ENCODE measurements around the gene CBX6.

Gene CBX6

DNA sequence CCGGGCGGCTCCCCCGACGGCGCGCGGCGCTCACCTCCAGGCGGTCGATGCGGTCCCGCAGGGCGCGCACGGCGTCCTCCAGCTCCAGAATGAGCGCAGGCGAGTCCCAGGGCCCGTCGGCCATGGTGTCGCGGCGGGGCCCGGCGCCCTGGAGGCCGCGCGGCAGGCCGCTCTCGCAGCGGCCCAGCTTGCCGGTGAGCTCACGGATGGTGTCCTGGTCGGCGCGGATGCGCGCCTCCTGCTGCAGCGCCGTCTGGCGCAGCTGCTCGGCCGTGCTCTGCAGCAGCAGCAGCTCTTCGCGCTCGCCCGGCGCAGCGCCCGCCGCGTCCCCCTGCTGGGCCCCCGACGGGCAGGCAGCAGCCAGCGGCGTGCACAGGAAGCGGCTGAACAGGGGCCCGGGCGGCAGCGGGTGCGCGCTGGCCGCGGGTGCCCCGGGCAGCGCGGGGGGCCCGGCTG is 28.8 kb downstream of the CBX6 start:
- Mint-ChIP-seq H3K9me3 (no peaks in the 10 kb centered on the region), H3K36me3 (ENCODE audit: low read depth) (no peaks in the 10 kb centered on the region), H3K4me3 (no peak overlapping the region), H3K27ac (no peak overlapping the region), H3K27me3 (peaks cover 42% of the 10 kb centered on the region), H3K4me1 (peaks cover 13% of the 10 kb centered on the region)
- DNase-seq (peak; percentile 52), ATAC-seq (peak; percentile 90)

DNA sequence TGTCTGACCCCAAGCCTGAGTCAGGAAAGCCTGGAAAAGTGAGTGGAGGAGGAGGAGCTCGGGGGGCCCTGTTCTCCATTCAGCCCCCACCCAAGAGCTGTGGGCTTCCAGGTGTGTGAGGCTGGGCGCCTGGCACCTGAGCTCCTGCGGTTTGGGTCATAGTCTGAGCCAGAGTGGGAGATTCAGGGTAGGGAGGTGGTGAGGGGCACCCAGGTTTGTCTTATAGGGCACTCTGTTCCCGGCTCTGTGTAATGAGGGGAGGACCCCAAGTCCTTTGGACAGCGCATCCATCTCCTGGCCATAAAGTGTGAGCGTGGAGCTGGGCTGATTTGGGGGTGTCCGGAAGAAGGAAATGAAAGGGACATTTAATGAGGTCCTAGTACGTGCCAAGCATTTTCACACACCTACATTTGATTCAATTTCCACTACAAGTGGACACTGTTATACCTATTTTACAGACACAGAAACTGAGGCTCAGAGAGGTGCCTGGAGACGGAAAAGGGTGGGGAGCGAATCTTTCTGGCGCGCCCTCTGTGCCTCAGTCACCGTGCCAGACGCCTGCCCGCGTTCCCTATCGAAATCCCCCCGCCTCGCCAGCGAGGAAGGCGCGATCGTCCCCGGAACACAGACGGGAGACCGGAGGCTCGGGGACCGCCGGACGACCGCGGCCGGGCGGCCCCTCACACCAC is 29.4 kb downstream of the CBX6 start:
- H3K27me3 Mint-ChIP-seq: peaks cover 40% of the 10 kb centered on the region
- ATAC-seq: no peak
- H3K27ac Mint-ChIP-seq: no peak overlapping the region
- no peak for DNase-seq
- H3K9me3 Mint-ChIP-seq: no peaks in the 10 kb centered on the region
- H3K36me3 Mint-ChIP-seq (ENCODE audit: low read depth): no peaks in the 10 kb centered on the region
- peak overlapping the region; percentile 72 for H3K4me3 Mint-ChIP-seq
- peaks cover 13% of the 10 kb centered on the region for H3K4me1 Mint-ChIP-seq

DNA sequence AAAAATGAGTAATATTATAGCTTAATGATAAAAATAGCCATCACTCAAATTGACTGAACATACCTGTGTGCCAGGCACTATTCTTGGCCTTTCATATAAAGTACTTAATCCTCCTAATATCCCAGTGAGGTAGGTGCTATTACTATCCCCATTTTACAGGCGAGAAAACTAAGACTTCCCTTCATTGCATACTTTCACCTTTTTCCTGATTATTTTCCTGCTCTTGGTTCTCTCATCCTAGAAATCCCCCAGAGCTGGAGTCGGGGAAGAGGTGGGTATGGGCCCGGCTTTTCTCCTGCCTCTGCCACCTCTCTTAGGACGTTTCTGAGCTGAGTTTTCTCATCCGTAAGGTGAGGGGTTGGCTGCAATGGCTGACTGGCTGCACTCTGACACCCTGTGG is 30.4 kb downstream of the CBX6 start:
- Mint-ChIP-seq H3K9me3 (no peaks in the 10 kb centered on the region), H3K4me1 (peaks cover 13% of the 10 kb centered on the region), H3K4me3 (no peak overlapping the region), H3K27me3 (peaks cover 36% of the 10 kb centered on the region), H3K36me3 (ENCODE audit: low read depth) (no peaks in the 10 kb centered on the region), H3K27ac (no peak overlapping the region)
- ATAC-seq (no peak), DNase-seq (no peak)

DNA sequence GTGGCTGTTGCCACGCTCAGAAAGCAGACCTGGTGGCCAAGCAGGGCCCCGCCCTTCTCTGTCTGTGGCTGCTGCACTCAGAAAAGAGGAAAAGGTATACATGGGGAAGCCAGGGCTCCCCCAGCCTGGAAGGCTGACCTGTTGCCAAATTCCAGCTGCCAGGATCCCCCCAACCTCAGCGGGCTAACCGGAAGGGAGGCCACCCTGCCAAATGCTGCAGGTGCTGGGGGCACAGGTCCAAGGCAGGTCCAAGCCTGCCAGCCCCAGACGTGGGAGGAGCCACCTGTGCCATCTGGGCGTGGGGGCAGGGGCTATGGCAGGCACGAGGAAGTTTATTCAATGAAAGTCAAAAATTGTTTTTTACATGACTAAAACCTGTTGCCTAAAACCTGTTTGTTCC is 30.8 kb downstream of the CBX6 start:
- Mint-ChIP-seq H3K36me3 (ENCODE audit: low read depth) (no peaks in the 10 kb centered on the region), H3K27me3 (peaks cover 36% of the 10 kb centered on the region), H3K27ac (no peak overlapping the region), H3K4me1 (peaks cover 13% of the 10 kb centered on the region), H3K9me3 (no peaks in the 10 kb centered on the region), H3K4me3 (no peak overlapping the region)
- no peak for DNase-seq
- no peak for ATAC-seq

DNA sequence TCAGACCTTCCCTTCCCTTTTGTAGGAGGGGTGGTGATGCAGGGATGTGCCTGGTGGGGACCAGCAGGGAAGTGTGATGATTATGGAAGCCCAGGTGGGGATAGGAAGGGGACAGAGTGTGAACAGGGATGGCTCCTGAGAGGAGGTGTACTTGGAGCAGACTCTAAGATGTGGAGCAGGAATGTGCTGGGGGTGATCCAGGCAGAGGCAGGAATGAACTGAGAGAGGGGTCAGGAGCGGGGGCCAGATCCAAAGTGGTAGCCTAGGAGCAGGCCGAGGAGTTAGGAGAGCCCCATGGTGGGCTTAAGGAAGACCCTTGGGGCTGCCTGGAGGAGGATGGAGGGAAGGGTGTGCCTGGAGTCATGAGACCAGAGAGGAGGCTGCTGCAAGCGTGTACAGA is 31.9 kb downstream of the CBX6 start:
- Mint-ChIP-seq H3K4me1 (peaks cover 13% of the 10 kb centered on the region), H3K4me3 (no peak overlapping the region), H3K9me3 (no peaks in the 10 kb centered on the region), H3K27me3 (peaks cover 29% of the 10 kb centered on the region), H3K36me3 (ENCODE audit: low read depth) (no peaks in the 10 kb centered on the region), H3K27ac (no peak overlapping the region)
- ATAC-seq (no peak), DNase-seq (no peak)

DNA sequence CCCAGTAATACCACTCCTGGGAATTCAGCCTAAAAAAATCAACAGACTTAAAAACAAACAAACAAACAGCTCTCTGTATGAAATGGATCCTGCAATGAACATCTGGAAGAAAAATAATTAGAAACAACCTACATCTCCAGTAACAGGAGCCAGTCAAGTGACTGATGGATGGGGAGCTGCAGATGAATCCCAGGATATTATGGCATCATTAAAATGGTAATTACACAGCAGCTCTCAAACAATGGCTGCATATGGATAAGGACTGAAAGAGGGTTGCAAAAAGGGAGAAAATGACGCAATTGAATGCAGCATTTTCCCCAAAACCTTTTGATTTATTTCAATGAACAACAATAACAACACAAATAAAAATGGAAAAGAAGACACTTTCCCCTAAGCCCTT is 32.3 kb downstream of the CBX6 start:
- no peaks in the 10 kb centered on the region for H3K9me3 Mint-ChIP-seq
- peaks cover 13% of the 10 kb centered on the region for H3K4me1 Mint-ChIP-seq
- no peak overlapping the region for H3K4me3 Mint-ChIP-seq
- ATAC-seq (no peak), DNase-seq (no peak)
- no peaks in the 10 kb centered on the region for H3K36me3 Mint-ChIP-seq (ENCODE audit: low read depth)
- no peak overlapping the region for H3K27ac Mint-ChIP-seq
- H3K27me3 Mint-ChIP-seq: peaks cover 26% of the 10 kb centered on the region

DNA sequence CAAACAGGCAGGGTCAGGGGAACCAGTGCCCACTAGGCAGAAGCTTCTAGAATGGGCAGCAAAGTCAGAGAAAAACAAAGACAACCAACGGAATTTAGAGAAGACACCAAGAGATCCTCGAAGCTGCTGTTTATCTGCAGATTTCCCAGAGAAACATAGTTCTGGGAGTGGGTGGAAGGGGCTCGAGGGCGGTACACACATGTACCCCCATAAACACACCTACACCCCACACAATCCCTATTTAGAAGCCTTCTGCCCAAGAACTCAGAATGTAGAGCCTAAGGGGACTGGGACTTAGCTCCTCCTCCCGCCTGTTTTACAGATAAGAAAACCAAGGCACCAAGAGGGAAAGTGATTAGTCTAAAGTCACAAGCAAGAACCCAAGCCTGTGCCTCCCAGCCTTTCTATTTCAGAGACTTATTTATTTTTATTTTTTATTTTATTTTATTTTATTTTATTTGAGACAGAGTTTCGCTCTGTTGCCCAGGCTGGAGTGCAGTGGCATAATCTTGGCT is 34.5 kb downstream of the CBX6 start:
- DNase-seq: no peak
- Mint-ChIP-seq H3K4me1 (peaks cover 3% of the 10 kb centered on the region), H3K27me3 (peaks cover 17% of the 10 kb centered on the region), H3K4me3 (no peak overlapping the region), H3K9me3 (no peaks in the 10 kb centered on the region), H3K36me3 (ENCODE audit: low read depth) (no peaks in the 10 kb centered on the region), H3K27ac (no peak overlapping the region)
- no peak for ATAC-seq

DNA sequence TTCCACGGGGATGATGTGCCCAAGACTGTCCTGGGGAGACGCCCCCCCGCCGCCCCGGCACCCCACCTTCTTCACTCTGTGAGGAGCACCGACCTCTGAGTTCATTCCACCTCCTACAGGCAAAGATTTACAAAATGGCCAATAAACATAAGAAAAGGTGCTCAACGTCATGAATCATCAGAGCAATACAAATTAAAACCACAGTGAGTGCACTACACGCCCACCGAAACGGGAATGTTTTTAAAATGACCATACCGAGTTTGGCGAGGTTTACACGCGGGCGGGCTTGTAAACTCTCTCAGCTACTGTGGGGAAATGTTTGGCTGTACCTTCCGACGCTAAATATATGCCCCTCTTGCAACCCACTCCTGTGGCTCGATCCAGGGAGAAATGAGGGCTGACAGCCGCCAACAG is 36.1 kb downstream of the CBX6 start:
- DNase-seq: no peak

DNA sequence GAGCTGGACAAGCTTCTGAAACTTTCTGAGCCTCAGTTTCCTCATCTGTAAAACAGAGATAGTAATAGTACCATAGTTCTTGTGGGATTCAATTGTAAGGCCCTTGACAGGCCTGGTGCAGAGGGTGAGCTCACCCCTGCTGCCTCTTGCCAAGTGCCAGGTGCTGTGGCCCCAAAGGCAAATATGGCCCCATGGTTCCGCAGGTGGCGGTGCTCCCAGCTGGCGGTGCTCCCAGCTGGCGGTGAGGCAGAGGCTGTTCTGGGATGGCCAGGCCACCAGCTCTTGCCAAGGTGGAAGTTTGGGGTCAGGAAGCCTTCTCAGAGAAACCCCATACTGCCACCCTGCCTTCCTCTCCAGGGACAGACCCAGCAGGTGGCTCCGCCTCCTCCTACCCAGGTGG is 37.0 kb downstream of the CBX6 start:
- DNase-seq: no peak
- no peaks in the 10 kb centered on the region for H3K36me3 Mint-ChIP-seq (ENCODE audit: low read depth)
- no peaks in the 10 kb centered on the region for H3K9me3 Mint-ChIP-seq
- no peak overlapping the region for H3K27ac Mint-ChIP-seq
- no peak for ATAC-seq
- no peaks in the 10 kb centered on the region for H3K4me1 Mint-ChIP-seq
- H3K4me3 Mint-ChIP-seq: no peak overlapping the region
- H3K27me3 Mint-ChIP-seq: peaks cover 2% of the 10 kb centered on the region

More for the DNA sequence above, 36.1 kb downstream of the CBX6 start:
- Mint-ChIP-seq H3K9me3 (no peaks in the 10 kb centered on the region), H3K27me3 (peaks cover 11% of the 10 kb centered on the region), H3K36me3 (ENCODE audit: low read depth) (no peaks in the 10 kb centered on the region), H3K4me1 (no peaks in the 10 kb centered on the region), H3K4me3 (no peak overlapping the region), H3K27ac (no peak overlapping the region)
- ATAC-seq: no peak

DNA sequence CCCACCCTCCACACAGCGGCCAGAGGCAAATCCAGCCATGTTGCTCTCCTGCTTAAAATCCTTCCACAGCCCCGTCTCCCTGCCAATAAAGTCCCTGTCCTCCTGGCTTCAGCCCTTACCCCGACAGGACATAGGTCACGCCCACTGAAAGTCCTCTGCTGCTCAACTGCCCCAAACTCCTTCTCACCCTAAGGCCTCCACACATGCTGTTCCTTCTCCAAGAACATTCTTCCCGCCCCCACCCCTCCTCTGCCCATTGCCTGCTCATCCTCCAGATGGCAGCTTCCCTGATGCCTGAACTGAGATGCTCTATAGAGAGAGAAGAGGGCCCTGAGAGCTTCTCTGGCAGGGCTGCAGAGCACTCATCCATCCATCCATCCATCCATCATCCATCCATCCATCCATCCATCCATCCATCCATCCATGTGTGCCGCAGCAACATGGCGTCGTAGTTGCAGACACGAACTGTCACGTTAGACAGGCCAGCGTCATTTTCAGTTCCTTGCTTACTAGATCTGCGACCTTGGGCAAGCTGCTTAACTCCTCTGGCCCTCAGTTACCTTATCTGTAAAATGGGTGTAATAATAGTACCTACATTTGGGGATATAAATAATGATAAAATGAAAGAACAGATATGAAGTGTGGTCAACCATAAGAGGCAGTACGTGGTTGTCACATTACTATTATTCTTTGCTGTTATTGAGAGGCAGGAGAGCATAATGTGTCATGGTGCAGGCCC is 37.6 kb downstream of the CBX6 start:
- H3K27ac Mint-ChIP-seq: no peak overlapping the region
- H3K4me3 Mint-ChIP-seq: no peak overlapping the region
- no peaks in the 10 kb centered on the region for H3K36me3 Mint-ChIP-seq (ENCODE audit: low read depth)

DNA sequence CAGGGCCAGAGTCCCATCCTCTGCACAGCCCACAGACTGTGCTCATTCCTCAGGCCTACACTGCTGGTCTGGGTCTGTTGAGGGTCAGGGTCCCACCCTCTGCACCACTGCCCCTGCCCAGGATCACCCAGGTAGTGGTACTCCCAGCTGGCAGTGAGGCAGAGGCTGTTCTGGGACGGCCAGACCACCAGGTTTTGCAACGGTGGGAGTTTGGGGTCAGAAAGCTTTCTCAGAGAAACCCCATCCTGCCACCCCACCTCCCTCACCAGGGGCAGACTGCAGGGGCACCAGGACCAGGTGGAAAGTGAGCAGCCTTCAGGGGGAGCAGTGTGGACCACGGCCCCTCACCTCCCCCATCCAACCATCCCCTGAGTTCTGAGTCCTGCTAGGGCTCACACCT is 39.0 kb downstream of the CBX6 start:
- Mint-ChIP-seq H3K9me3 (no peaks in the 10 kb centered on the region), H3K27ac (no peak overlapping the region), H3K4me1 (no peaks in the 10 kb centered on the region), H3K36me3 (ENCODE audit: low read depth) (no peaks in the 10 kb centered on the region), H3K27me3 (no peaks in the 10 kb centered on the region), H3K4me3 (no peak overlapping the region)
- no peak for DNase-seq
- no peak for ATAC-seq

More for the DNA sequence above, 37.6 kb downstream of the CBX6 start:
- DNase-seq (no peak), ATAC-seq (no peak)
- Mint-ChIP-seq H3K27me3 (no peaks in the 10 kb centered on the region), H3K4me1 (no peaks in the 10 kb centered on the region), H3K9me3 (no peaks in the 10 kb centered on the region)

DNA sequence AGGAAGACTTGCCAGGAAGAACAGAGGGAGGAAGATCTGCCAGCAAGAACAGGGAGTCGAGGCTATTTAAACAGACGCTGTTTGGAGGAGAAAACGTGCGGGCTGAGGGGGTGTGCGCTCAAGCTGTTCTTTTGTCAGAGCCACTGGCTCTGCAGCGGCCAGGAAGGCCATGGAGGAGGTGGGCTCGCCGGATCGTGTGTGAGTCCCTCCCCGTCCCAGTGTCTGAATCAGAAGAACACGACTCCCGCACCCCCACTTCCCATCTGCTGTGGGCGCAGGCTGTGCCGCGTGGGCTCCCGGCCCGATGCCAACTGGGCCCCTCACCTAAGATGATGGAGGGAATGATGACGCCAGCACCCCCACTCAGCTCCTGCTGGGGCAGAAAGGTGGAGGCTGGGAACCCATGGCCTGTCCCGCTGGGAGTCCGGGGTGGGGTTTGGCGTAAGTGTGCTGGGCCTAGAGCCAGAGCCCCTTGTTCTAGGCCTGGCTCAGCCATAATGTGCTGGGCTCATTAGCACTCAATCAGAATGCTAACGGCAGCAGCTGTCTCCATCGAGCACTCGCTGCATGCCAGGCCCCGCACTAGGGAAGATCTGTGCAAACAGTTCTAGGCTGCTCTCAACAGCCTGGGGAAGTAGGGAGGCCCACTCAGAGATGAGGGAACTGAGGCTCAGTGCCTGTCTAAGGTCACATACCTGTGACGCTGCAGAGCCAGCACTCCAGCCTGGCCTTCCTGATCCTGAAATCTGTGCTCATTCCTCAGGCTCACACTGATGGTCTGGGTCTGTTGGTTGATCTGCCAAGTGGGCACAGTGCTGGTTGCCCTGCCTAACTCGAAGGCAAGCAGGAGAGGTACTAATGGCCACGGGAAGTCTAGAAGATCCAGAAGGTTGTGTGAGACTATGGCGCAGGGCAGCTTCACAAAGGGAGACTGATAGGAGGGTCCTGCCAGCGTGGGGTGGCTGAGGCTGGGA is 39.7 kb downstream of the CBX6 start:
- Mint-ChIP-seq H3K27ac (no peak overlapping the region), H3K4me1 (no peaks in the 10 kb centered on the region), H3K27me3 (no peaks in the 10 kb centered on the region), H3K4me3 (no peak overlapping the region), H3K36me3 (ENCODE audit: low read depth) (no peaks in the 10 kb centered on the region), H3K9me3 (no peaks in the 10 kb centered on the region)
- DNase-seq (no peak), ATAC-seq (no peak)

DNA sequence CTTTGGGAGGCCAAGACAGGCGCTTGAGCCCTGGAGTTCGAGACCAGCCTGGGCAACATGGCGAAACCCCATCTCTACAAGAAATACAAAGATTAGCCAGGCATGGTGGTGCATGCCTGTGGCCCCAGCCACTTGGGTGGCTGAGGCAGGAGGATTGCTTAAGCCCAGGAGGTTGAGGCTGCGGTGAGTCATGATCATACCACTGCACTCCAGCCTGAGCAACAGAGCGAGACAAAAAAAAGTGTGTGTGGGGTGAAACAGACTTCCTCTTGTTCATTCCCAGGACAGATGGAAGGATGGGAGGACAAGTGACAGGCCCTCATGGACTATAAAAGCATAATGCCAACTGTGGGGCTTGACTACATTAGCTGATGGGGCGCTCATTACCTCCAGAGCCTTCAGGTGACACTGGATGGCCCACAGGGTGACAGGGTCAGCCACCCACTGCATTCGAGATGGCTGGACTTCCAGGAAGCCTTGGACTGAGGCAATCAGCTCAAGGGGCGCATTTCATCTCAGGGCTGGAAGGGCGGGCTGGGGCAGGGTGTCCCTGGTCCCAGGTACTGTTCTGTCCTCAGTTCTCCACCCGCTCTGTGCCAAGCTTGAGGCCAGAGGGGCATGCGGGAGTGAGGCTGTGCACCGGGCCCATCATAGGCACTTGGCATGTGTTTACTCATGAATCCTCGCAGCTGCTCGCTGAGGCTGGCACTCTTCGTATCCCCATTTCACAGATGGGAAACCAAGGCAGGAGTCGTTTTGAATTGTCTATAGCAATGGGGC is 40.7 kb downstream of the CBX6 start:
- Mint-ChIP-seq H3K27ac (no peak overlapping the region), H3K4me1 (no peaks in the 10 kb centered on the region), H3K9me3 (no peaks in the 10 kb centered on the region), H3K4me3 (no peak overlapping the region), H3K27me3 (no peaks in the 10 kb centered on the region), H3K36me3 (ENCODE audit: low read depth) (no peaks in the 10 kb centered on the region)
- DNase-seq (no peak), ATAC-seq (no peak)

DNA sequence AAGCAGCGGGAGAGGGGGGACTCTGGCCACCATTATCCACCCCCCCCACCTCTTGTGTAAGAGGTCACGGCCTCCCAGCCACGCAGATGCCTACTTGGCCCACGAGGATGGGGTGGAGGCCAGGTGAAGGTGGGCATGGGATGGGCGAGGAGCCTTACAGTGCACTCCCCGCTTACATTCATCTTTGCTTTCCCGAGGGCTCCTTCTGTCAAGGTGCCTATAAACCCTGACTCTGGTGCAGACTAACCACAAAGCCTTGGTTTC is 41.2 kb downstream of the CBX6 start:
- no peaks in the 10 kb centered on the region for H3K36me3 Mint-ChIP-seq (ENCODE audit: low read depth)
- DNase-seq (no peak), ATAC-seq (no peak)
- no peaks in the 10 kb centered on the region for H3K27me3 Mint-ChIP-seq
- no peak overlapping the region for H3K27ac Mint-ChIP-seq
- H3K4me1 Mint-ChIP-seq: no peaks in the 10 kb centered on the region
- H3K4me3 Mint-ChIP-seq: no peak overlapping the region
- no peaks in the 10 kb centered on the region for H3K9me3 Mint-ChIP-seq

Data from activated naive CD8-positive, alpha-beta T cell treated with anti-CD3 and anti-CD28 coated beads, Interleukin-2, amount 50 U/mL, for 24 hours (primary cell).